Measurements from ENCODE around the gene P2RY11. TPM values are rescaled to one million over a fixed set of nuclear protein-coding genes. Genes with fewer than 3 reads are reported as not detected.

P2RY11 gene
- total and polyA plus RNA-seq, 2 of the 4 experiments (the other 2 are of a cell fraction): 0.54 to 4.5 TPM

DNA sequence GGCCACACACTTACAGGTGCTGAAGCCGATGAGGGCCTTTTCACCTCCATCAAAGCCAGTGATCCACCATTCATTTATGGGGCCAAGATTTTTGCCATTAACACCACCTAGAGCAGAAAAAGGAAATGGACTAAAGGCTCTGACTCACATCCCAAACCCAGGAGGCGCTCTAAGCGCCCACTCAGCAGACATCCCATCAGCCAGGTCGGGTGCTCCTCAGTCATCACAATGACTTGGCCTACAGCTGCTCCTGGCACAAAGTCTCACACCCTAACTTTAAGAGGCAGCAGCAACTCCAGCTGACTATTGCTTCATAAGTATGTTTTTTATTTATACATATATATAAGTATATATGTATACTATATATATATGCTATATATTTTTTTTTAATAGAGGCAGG, 44.3 kb downstream of the P2RY11 start:
- H4K8ac ChIP-seq (ENCODE audit: low read depth in 2 of 2, low read length in 2 of 2): no peak overlapping the region
- H2BK20ac ChIP-seq (ENCODE audit: low read depth, low read length): no peak overlapping the region
- H2BK15ac ChIP-seq (ENCODE audit: low read depth, low read length): no peak overlapping the region
- H3K56ac ChIP-seq (ENCODE audit: extremely low read depth, insufficient read depth, low read length): no peak overlapping the region
- no peak overlapping the region for H3K4ac ChIP-seq (ENCODE audit: low read depth, low read length)
- H4K91ac ChIP-seq (ENCODE audit: insufficient read depth, low read depth, low read length): no peak overlapping the region
- H3K14ac ChIP-seq (replicated peaks; ENCODE audit: low read depth, low read length): no peak overlapping the region
- no peak overlapping the region for H3K9ac ChIP-seq (ENCODE audit: low read depth, low read length)
- intact Hi-C loops (cut with micrococcal nuclease) (no loop called here), in situ Hi-C loops (cut with MboI; ENCODE audit: low sequenced_read_pairs) (no loop called here), dilution Hi-C loops (cut with HindIII; ENCODE audit: low sequenced_read_pairs, unreplicated experiment) (no loop called here)
- no peak overlapping the region for H3K27ac ChIP-seq (ENCODE audit: insufficient read depth, low read length)
- DNase-seq: peak; percentile 34
- no CpG with 5 or more reads among the region's 4 CpGs for WGBS, 2 experiments (ENCODE audit: extremely low coverage in 2 of 2, insufficient read length in 1 of 2)
- no peaks in the 10 kb centered on the region for H3K9me3 ChIP-seq (ENCODE audit: control insufficient read depth, insufficient read depth, low read length)
- no peaks in the 10 kb centered on the region for H3K4me1 ChIP-seq (ENCODE audit: control insufficient read depth, insufficient read depth, low read length)
- H4K20me1 ChIP-seq (ENCODE audit: insufficient read depth, low read length): no peaks in the 10 kb centered on the region
- ChIA-PET POLR2A (ENCODE audit: unreplicated experiment) (no interaction called here), CTCF (interaction anchor here (0.6 kb wide), 1 partner anchor 32 kb away, joined by 4 read pairs; no protein-coding TSS in a partner anchor)
- no peak for ATAC-seq (ENCODE audit: low read depth)
- no peak overlapping the region for H4K5ac ChIP-seq (ENCODE audit: low read depth, low read length)
- H3K79me1 ChIP-seq (ENCODE audit: low read depth in 1 of 2, low read length in 2 of 2): peaks cover 23 to 29% of the 10 kb centered on the region in 2 experiments
- no peak overlapping the region for H2BK5ac ChIP-seq (ENCODE audit: low read depth, low read length, poor library complexity, severe bottlenecking)
- H2AK9ac ChIP-seq (replicated peaks; ENCODE audit: low read depth, low read length, poor library complexity): no peak overlapping the region
- H2BK120ac ChIP-seq (ENCODE audit: low read depth, low read length): no peak overlapping the region
- H3K4me3 ChIP-seq (ENCODE audit: insufficient read depth, low read depth, low read length): no peak overlapping the region
- H3K9me1 ChIP-seq (ENCODE audit: insufficient read depth, low read length): no peaks in the 10 kb centered on the region
- no peak overlapping the region for H2AK5ac ChIP-seq (ENCODE audit: low read depth, low read length)
- no peak overlapping the region for H3K23ac ChIP-seq (ENCODE audit: low read depth, low read length)
- no peaks in the 10 kb centered on the region for H3K27me3 ChIP-seq (ENCODE audit: control insufficient read depth, insufficient read depth, low read length)
- H2AFZ ChIP-seq (replicated peaks; ENCODE audit: low read length, poor library complexity): no peak overlapping the region
- H3K18ac ChIP-seq (ENCODE audit: low read depth, low read length): no peak overlapping the region
- BruUV-seq (replicated peaks): no TSS peak
- peaks cover 84% of the 10 kb centered on the region for H3K36me3 ChIP-seq (ENCODE audit: control insufficient read depth, insufficient read depth, low read length)
- TF ChIP-seq MXI1 (IDR thresholded peaks at IDR 0.05; ENCODE audit: borderline replicate concordance, low read depth, low read length): no peak
- TF ChIP-seq, protein P1, sequence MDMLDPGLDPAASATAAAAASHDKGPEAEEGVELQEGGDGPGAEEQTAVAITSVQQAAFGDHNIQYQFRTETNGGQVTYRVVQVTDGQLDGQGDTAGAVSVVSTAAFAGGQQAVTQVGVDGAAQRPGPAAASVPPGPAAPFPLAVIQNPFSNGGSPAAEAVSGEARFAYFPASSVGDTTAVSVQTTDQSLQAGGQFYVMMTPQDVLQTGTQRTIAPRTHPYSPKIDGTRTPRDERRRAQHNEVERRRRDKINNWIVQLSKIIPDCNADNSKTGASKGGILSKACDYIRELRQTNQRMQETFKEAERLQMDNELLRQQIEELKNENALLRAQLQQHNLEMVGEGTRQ (IDR thresholded peaks at IDR 0.05; ENCODE audit: low read depth, low read length): no peak
- no peak for TF ChIP-seq RAD21 (IDR thresholded peaks at IDR 0.05; ENCODE audit: low read length)
- TF ChIP-seq SMC3 (IDR thresholded peaks at IDR 0.05; ENCODE audit: low read depth, low read length): no peak
- TF ChIP-seq, protein P2, sequence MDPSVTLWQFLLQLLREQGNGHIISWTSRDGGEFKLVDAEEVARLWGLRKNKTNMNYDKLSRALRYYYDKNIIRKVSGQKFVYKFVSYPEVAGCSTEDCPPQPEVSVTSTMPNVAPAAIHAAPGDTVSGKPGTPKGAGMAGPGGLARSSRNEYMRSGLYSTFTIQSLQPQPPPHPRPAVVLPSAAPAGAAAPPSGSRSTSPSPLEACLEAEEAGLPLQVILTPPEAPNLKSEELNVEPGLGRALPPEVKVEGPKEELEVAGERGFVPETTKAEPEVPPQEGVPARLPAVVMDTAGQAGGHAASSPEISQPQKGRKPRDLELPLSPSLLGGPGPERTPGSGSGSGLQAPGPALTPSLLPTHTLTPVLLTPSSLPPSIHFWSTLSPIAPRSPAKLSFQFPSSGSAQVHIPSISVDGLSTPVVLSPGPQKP (IDR thresholded peaks at IDR 0.05; ENCODE audit: borderline replicate concordance, low read depth, low read length): no peak
- no peak for TF ChIP-seq CEBPB (IDR thresholded peaks at IDR 0.05; ENCODE audit: low read depth, low read length)
- TF ChIP-seq RCOR1 (IDR thresholded peaks at IDR 0.05; ENCODE audit: insufficient replicate concordance, low read length): no peak
- no peak for TF ChIP-seq CHD1 (IDR thresholded peaks at IDR 0.05; ENCODE audit: low read depth, low read length)
- no peak for TF ChIP-seq MAZ (IDR thresholded peaks at IDR 0.05; ENCODE audit: borderline replicate concordance, low read depth, low read length)
- no peak for TF ChIP-seq POLR2A (IDR thresholded peaks at IDR 0.05; ENCODE audit: low read depth, low read length)
- TF ChIP-seq BHLHE40 (IDR thresholded peaks at IDR 0.05; ENCODE audit: low read depth, low read length): no peak
- TF ChIP-seq RFX5 (IDR thresholded peaks at IDR 0.05; ENCODE audit: low read depth, low read length): no peak
- TF ChIP-seq NFE2L2 (IDR thresholded peaks at IDR 0.05; ENCODE audit: low read depth, low read length): no peak
- TF ChIP-seq MAFK (IDR thresholded peaks at IDR 0.05; ENCODE audit: low read depth, low read length): no peak
- no peak overlapping the region for H3K4me2 ChIP-seq (ENCODE audit: low read depth, low read length)

Measured in IMR-90 (cell line).